ENCODE data around the gene GPR139. TPM values are rescaled to one million over a fixed set of nuclear protein-coding genes. Genes with fewer than 3 reads are reported as not detected.

Gene GPR139
- total and polyA plus RNA-seq, 7 experiments from 2014 or later = not detected

GRCh38 chr16:20020976-20021375 is 52.7 kb downstream of the GPR139 start:
- H3K27me3 Mint-ChIP-seq = peaks cover 0 to under 1% (median 0%) of the 10 kb centered on the region in 5 donors
- H3K4me1 ChIP-seq (ENCODE audit: control insufficient read depth in 2 of 2, insufficient read depth in 2 of 2, low read length in 2 of 2) = no peaks in the 10 kb centered on the region
- DNase-seq (no peak), ATAC-seq (no peak)
- no peaks in the 10 kb centered on the region for H3K36me3 ChIP-seq (ENCODE audit: control insufficient read depth in 2 of 3, insufficient read depth in 3 of 3, low read length in 3 of 3)
- H3K4me1 Mint-ChIP-seq = peaks cover 0 to 1% (median 0%) of the 10 kb centered on the region in 7 donors
- peaks cover 0 to 6% (median 0%) of the 10 kb centered on the region in 5 donors for H3K36me3 Mint-ChIP-seq
- no peak overlapping the region for H3K4me3 ChIP-seq (ENCODE audit: low read length)
- intact Hi-C loops (cut with micrococcal nuclease) = no loop called here
- no peaks in the 10 kb centered on the region for H3K9me3 ChIP-seq (ENCODE audit: control insufficient read depth in 2 of 3, low read length in 3 of 3)
- POLR2A ChIA-PET = no interaction called here
- H3K27ac Mint-ChIP-seq = no peak overlapping the region
- H3K27ac ChIP-seq (ENCODE audit: low read depth, low read length) = no peak overlapping the region
- peaks cover 2 to 15% (median 8%) of the 10 kb centered on the region in 11 donors for H3K9me3 Mint-ChIP-seq
- CTCF ChIA-PET = no interaction called here
- H3K27me3 ChIP-seq (ENCODE audit: control insufficient read depth in 2 of 2, insufficient read depth in 2 of 2, low read length in 2 of 2) = no peaks in the 10 kb centered on the region
- no peak overlapping the region for H3K4me3 Mint-ChIP-seq

- Mint-ChIP-seq H3K4me1 (peaks cover 0 to 1% (median 0%) of the 10 kb centered on the region in 7 donors), H3K27ac (no peak overlapping the region), H3K36me3 (peaks cover 0 to 6% (median 0%) of the 10 kb centered on the region in 5 donors), H3K4me3 (no peak overlapping the region), H3K9me3 (peaks cover 2 to 15% (median 7%) of the 10 kb centered on the region in 11 donors), H3K27me3 (no peaks in the 10 kb centered on the region)
- no peak for ATAC-seq
- H3K27ac ChIP-seq (ENCODE audit: low read depth, low read length) = no peak overlapping the region
- no peak overlapping the region for H3K4me3 ChIP-seq (ENCODE audit: low read length)
- POLR2A ChIA-PET = no interaction called here
- CTCF ChIA-PET = no interaction called here
- H3K4me1 ChIP-seq (ENCODE audit: control insufficient read depth in 2 of 2, insufficient read depth in 2 of 2, low read length in 2 of 2) = no peaks in the 10 kb centered on the region
- no peak for DNase-seq
- no peaks in the 10 kb centered on the region for H3K27me3 ChIP-seq (ENCODE audit: control insufficient read depth in 2 of 2, insufficient read depth in 2 of 2, low read length in 2 of 2)
- intact Hi-C loops (cut with micrococcal nuclease) = no loop called here
- no peaks in the 10 kb centered on the region for H3K36me3 ChIP-seq (ENCODE audit: control insufficient read depth in 2 of 3, insufficient read depth in 3 of 3, low read length in 3 of 3)
- H3K9me3 ChIP-seq (ENCODE audit: control insufficient read depth in 2 of 3, low read length in 3 of 3) = no peaks in the 10 kb centered on the region
These were observed 53.6 kb downstream of the GPR139 start for GRCh38 chr16:20020083-20020482.

- ChIA-PET POLR2A (no interaction called here), CTCF (no interaction called here)
- Histone ChIP-seq H3K4me3 (ENCODE audit: low read length) (no peak overlapping the region), H3K9me3 (ENCODE audit: control insufficient read depth in 2 of 3, low read length in 3 of 3) (no peaks in the 10 kb centered on the region), H3K27ac (ENCODE audit: low read depth, low read length) (no peak overlapping the region), H3K27me3 (ENCODE audit: control insufficient read depth in 2 of 2, insufficient read depth in 2 of 2, low read length in 2 of 2) (no peaks in the 10 kb centered on the region), H3K4me1 (ENCODE audit: control insufficient read depth in 2 of 2, insufficient read depth in 2 of 2, low read length in 2 of 2) (no peaks in the 10 kb centered on the region), H3K36me3 (ENCODE audit: control insufficient read depth in 2 of 3, insufficient read depth in 3 of 3, low read length in 3 of 3) (no peaks in the 10 kb centered on the region)
- H3K9me3 Mint-ChIP-seq = peaks cover 0 to 7% (median 3%) of the 10 kb centered on the region in 11 donors
- DNase-seq (no peak), ATAC-seq (no peak)
- peaks cover 0 to 25% (median 17%) of the 10 kb centered on the region in 5 donors for H3K27me3 Mint-ChIP-seq
- H3K36me3 Mint-ChIP-seq = no peaks in the 10 kb centered on the region
- no peak overlapping the region for H3K4me3 Mint-ChIP-seq
- intact Hi-C loops (cut with micrococcal nuclease) = no loop called here
- H3K27ac Mint-ChIP-seq = no peak overlapping the region
- H3K4me1 Mint-ChIP-seq = no peaks in the 10 kb centered on the region
These were observed 57.5 kb downstream of the GPR139 start for GRCh38 chr16:20016234-20016633.

GRCh38 chr16:20004931-20005330 is 68.8 kb downstream of the GPR139 start:
- POLR2A ChIA-PET = no interaction called here
- no peak overlapping the region for H3K27ac Mint-ChIP-seq

GRCh38 chr16:20002936-20003335 is 70.8 kb downstream of the GPR139 start:
- POLR2A ChIA-PET = no interaction called here
- H3K9me3 Mint-ChIP-seq = peaks cover 0 to 5% (median 0%) of the 10 kb centered on the region in 11 donors

More at GRCh38 chr16:20004931-20005330, 68.8 kb downstream of the GPR139 start:
- CTCF ChIA-PET = no interaction called here
- H3K27me3 ChIP-seq (ENCODE audit: control insufficient read depth in 2 of 2, insufficient read depth in 2 of 2, low read length in 2 of 2) = no peaks in the 10 kb centered on the region
- ATAC-seq (no peak), DNase-seq (no peak)
- no peaks in the 10 kb centered on the region for H3K36me3 ChIP-seq (ENCODE audit: control insufficient read depth in 2 of 3, insufficient read depth in 3 of 3, low read length in 3 of 3)
- no peak overlapping the region for H3K4me3 Mint-ChIP-seq
- intact Hi-C loops (cut with micrococcal nuclease) = no loop called here
- H3K4me3 ChIP-seq (ENCODE audit: low read length) = no peak overlapping the region
- H3K9me3 ChIP-seq (ENCODE audit: control insufficient read depth in 2 of 3, low read length in 3 of 3) = no peaks in the 10 kb centered on the region
- H3K4me1 ChIP-seq (ENCODE audit: control insufficient read depth in 2 of 2, insufficient read depth in 2 of 2, low read length in 2 of 2) = no peaks in the 10 kb centered on the region
- H3K36me3 Mint-ChIP-seq = no peaks in the 10 kb centered on the region
- H3K4me1 Mint-ChIP-seq = no peaks in the 10 kb centered on the region
- H3K27me3 Mint-ChIP-seq = peaks cover 0 to 9% (median 7%) of the 10 kb centered on the region in 5 donors
- peaks cover 0 to 7% (median 2%) of the 10 kb centered on the region in 11 donors for H3K9me3 Mint-ChIP-seq
- no peak overlapping the region for H3K27ac ChIP-seq (ENCODE audit: low read depth, low read length)

GRCh38 chr16:20001856-20002707 is 71.6 kb downstream of the GPR139 start:
- Histone ChIP-seq H3K4me1 (ENCODE audit: control insufficient read depth in 2 of 2, insufficient read depth in 2 of 2, low read length in 2 of 2) (no peaks in the 10 kb centered on the region), H3K27ac (ENCODE audit: low read depth, low read length) (no peak overlapping the region), H3K4me3 (ENCODE audit: low read length) (no peak overlapping the region), H3K27me3 (ENCODE audit: control insufficient read depth in 2 of 2, insufficient read depth in 2 of 2, low read length in 2 of 2) (no peaks in the 10 kb centered on the region), H3K9me3 (ENCODE audit: control insufficient read depth in 2 of 3, low read length in 3 of 3) (no peaks in the 10 kb centered on the region), H3K36me3 (ENCODE audit: control insufficient read depth in 2 of 3, insufficient read depth in 3 of 3, low read length in 3 of 3) (no peaks in the 10 kb centered on the region)
- DNase-seq (no peak), ATAC-seq (no peak)
- H3K36me3 Mint-ChIP-seq = no peaks in the 10 kb centered on the region
- no peak overlapping the region for H3K4me3 Mint-ChIP-seq
- no peaks in the 10 kb centered on the region for H3K4me1 Mint-ChIP-seq
- H3K27me3 Mint-ChIP-seq = peaks cover 0 to 9% (median 7%) of the 10 kb centered on the region in 5 donors
- H3K27ac Mint-ChIP-seq = no peak overlapping the region
- ChIA-PET POLR2A (no interaction called here), CTCF (no interaction called here)
- peaks cover 0 to 5% (median 1%) of the 10 kb centered on the region in 11 donors for H3K9me3 Mint-ChIP-seq
- intact Hi-C loops (cut with micrococcal nuclease) = no loop called here

More at GRCh38 chr16:20002936-20003335, 70.8 kb downstream of the GPR139 start:
- CTCF ChIA-PET = no interaction called here
- peaks cover 0 to 9% (median 7%) of the 10 kb centered on the region in 5 donors for H3K27me3 Mint-ChIP-seq
- no peak overlapping the region for H3K4me3 Mint-ChIP-seq
- H3K9me3 ChIP-seq (ENCODE audit: control insufficient read depth in 2 of 3, low read length in 3 of 3) = no peaks in the 10 kb centered on the region
- H3K4me1 ChIP-seq (ENCODE audit: control insufficient read depth in 2 of 2, insufficient read depth in 2 of 2, low read length in 2 of 2) = no peaks in the 10 kb centered on the region
- H3K27me3 ChIP-seq (ENCODE audit: control insufficient read depth in 2 of 2, insufficient read depth in 2 of 2, low read length in 2 of 2) = no peaks in the 10 kb centered on the region
- intact Hi-C loops (cut with micrococcal nuclease) = no loop called here
- H3K27ac ChIP-seq (ENCODE audit: low read depth, low read length) = no peak overlapping the region
- no peak for ATAC-seq
- H3K36me3 Mint-ChIP-seq = no peaks in the 10 kb centered on the region
- no peak for DNase-seq
- no peak overlapping the region for H3K4me3 ChIP-seq (ENCODE audit: low read length)
- H3K4me1 Mint-ChIP-seq = no peaks in the 10 kb centered on the region
- H3K36me3 ChIP-seq (ENCODE audit: control insufficient read depth in 2 of 3, insufficient read depth in 3 of 3, low read length in 3 of 3) = no peaks in the 10 kb centered on the region
- no peak overlapping the region for H3K27ac Mint-ChIP-seq

GRCh38 chr16:19997734-19998133 is 76.0 kb downstream of the GPR139 start:
- Mint-ChIP-seq H3K27ac (no peak overlapping the region), H3K4me3 (no peak overlapping the region), H3K36me3 (no peaks in the 10 kb centered on the region), H3K27me3 (peaks cover 0 to 30% (median 13%) of the 10 kb centered on the region in 5 donors), H3K4me1 (no peaks in the 10 kb centered on the region), H3K9me3 (peaks cover 0 to 6% (median 2%) of the 10 kb centered on the region in 11 donors)
- Histone ChIP-seq H3K27me3 (ENCODE audit: control insufficient read depth in 2 of 2, insufficient read depth in 2 of 2, low read length in 2 of 2) (no peaks in the 10 kb centered on the region), H3K27ac (ENCODE audit: low read depth, low read length) (no peak overlapping the region), H3K4me1 (ENCODE audit: control insufficient read depth in 2 of 2, insufficient read depth in 2 of 2, low read length in 2 of 2) (no peaks in the 10 kb centered on the region), H3K4me3 (ENCODE audit: low read length) (no peak overlapping the region), H3K36me3 (ENCODE audit: control insufficient read depth in 2 of 3, insufficient read depth in 3 of 3, low read length in 3 of 3) (no peaks in the 10 kb centered on the region), H3K9me3 (ENCODE audit: control insufficient read depth in 2 of 3, low read length in 3 of 3) (no peaks in the 10 kb centered on the region)
- POLR2A ChIA-PET = no interaction called here
- CTCF ChIA-PET = no interaction called here
- DNase-seq (no peak), ATAC-seq (no peak)
- intact Hi-C loops (cut with micrococcal nuclease) = no loop called here

Data from naive thymus-derived CD4-positive, alpha-beta T cell (primary cell).